Stimulated activated CD4-positive, alpha-beta T cell treated with anti-CD3 and anti-CD28 coated beads, Interleukin-4, amount 100 ng/mL, for 1 hour (primary cell): ENCODE results near the gene C19orf81.
"Not testable (repeated sequence)": the region's sequence is repeated elsewhere in the genome, so short reads cannot be mapped to it uniquely, and the experiment has no call there.

Source experiments
- DNase-seq: peaks from one replicate; pipeline ENCODE4 v3.0.0-alpha.2; 2020

Gene C19orf81

DNA sequence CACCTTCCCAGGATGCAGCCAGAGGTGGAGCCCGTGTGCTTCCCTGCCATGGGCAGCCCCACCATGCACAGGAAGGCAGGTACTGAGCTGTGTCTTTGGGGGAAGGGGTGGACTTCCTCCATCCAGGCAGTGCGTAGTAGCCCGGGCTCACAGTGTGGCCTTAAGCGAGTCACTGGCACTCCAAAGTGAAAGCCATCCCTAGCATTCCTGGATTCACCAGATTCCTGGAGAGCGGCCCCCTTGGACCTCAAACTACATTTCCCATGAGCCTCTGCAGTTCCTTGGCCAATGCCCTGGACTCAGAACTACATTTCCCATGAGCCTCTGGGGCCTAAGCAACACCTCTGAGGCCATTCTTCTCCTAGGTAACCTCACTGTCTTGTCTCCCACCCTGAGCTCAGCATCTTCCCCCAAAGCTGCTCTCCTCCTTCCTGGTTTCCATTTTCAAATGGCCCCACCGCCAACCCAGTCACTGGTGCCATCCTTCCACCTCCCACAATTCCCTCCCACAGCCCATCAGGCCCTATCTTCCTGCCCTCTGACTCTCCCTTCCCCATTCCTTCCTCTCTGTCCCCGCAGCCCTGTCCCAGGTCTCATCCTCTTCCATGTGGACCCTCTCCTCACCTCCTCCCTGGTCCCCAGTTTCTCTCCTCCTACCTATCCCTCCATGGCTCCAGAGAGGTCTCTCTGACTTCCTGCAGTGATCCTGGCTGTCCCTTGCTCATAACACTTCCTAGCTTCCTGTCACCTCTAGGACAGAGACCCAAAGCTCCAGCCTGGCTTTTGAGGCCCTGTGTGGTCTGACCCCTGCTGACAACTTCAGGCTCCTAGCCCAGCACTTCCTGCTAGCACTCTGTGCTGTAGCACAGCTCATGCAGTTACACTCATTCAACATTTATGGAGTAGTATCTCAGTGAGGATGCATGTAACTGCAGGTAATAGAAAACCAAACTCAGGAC is at the start of gene C19orf81:
C19orf81 (plus strand) TSS at position 13 of the 959 bp plus-strand sequence; CDS start at position 13, 0 bp downstream.
- DNase-seq: no peak

DNA sequence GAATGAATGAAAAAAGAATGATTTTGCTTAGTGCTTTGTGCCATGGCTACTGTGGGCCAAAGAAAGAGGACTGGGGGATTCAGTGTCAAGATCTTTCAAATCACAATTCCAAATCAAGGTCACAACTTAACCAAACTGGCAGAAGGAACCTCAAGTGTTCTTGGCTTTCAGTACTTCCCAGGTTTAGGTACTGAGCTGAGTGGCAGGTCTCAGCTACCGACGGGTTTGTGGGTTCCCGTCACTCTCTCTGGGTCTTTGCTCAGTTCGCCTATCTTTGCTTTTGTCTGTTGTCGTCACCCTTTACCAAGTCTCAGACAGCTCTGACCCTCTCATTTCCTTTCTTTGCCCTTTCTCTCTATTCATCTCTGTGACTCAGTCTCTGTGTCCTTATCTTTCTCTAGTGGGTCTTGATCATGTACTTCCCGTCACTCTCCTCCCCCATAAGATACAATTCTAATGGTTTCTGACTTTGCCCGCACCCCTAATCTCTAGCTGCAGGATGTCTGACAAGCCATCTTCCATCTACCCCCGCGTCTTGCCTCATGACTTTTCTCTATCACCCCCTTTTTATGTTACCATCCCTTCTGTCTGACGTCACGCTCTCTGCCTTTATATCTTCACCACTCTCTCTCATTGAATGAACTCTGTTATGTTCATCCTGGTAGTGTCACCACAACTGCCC is 47.7 kb upstream of the C19orf81 start:
- DNase-seq: no peak

DNA sequence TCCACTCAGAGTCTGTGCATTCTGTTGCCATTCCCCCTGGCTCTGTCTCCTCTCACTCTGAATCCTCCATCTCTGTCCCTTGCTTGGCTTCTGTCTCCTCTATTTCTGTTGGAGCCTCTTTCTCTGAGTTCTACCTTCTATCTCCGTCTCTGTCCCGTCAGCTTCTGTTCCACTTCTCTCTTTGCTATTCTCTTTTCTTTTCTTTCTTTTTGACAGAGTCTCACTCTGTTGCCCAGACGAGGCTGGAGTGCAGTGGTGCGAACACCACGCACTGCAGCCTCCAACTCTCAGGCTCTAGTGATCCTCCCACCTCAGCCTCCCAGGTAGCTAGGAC is 47.2 kb upstream of the C19orf81 start:
- no peak for DNase-seq

DNA sequence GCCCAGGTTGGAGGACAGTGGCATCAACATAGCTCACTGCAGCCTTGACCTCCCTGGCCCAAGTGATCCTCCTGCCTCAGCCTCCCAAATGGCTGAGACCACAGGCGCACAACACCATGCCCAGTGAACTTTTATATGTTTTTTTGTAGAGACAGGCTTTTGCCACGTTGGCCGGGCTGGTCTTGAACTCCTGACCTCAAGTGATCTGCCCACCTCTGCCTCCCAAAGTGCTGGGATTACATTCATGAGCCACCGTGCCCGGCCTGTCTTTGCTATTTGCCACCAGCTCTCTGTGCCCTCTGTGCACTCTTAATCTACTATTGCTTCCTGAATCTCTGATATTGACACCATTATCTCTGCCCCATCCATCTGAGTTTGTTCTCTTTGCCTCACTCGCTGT is 46.7 kb upstream of the C19orf81 start:
- DNase-seq: no peak

DNA sequence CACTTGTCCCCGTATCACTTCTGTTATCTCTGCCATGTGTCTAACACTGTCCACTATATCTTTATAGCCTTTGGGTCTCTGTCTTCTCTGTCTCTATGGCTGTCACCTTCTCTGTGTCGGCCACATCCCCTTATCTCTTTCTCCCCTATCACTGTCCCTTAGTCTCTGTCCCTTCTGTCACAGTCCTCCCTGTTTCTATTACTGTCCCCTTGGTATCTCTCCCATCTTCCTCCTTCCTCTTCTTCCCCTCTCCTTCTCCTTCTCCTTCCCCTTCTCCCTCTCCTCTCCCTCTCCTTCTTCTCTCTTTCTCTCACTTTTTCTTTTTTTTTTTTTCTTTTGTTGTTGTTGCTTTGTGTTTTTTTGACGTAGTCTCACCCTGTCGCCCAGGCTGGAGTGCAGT is 46.3 kb upstream of the C19orf81 start:
- no peak for DNase-seq

DNA sequence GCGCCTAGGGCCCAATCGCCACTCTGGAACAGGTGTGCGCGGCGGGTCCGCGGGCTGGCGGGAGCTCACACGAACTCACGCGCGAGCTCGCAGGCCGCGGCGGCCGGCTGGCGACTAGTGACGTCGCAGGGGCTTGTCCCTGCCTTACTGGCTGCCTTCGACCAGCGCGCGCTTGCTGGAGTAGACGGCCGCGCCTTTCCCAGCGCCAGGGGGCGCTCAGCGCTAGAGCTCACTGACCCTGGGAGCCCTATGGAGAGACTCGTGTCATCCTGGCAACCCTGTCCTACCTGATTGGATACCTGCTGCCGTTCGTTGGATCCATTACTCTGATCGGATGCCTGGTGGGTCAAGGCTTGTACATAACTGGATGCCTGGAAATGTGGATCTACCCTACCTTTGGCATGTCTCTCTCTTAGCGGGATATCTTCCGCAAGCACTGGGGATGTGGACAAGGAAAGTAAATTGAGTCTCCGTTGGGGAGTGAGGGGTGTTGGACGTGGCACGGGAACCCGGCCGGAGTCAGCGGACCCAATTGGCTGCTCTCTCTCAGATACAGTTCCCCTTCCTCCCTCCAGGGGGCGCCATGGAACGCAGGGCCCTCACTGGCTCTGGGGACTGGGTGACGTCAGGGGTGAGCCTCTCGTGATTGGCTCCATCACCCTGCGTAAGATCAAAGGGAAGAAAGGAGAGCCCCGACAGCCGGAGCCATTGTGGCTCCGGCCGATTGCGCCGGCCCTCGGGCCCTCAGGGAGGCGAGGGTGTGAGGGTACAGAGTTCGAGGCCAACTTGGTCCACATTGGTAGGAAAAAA is 44.8 kb upstream of the C19orf81 start:
- DNase-seq: not testable (repeated sequence)

DNA sequence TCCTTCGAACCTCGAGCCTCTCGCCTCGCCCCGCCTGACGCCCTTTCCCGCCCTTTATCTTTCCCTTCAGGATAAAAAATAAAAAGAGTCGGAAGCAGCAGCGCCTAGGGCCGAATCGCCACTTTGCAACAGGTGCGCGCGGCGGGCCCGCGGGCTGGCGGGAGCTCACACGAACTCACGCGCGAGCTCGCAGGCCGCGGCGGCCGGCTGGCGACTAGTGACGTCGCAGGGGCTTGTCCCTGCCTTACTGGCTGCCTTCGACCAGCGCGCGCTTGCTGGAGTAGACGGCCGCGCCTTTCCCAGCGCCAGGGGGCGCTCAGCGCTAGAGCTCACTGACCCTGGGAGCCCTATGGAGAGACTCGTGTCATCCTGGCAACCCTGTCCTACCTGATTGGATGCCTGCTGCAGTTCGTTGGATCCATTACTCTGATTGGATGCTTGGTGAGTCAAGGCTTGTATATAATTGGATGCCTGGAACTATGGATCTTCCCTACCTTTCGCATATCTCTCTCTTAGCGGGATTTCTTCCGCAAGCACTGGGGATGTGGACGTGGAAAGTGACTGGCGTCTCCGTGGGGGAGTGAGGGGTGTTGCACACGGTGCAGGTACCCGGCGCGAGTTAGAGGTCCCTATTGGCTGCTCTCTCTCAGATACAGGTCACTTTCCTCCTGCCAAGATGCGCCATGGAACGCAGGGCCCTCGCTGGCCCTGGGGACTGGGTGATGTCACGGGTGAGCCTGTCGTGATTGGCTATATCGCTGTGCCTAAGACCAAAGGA is 43.0 kb upstream of the C19orf81 start:
- DNase-seq: not testable (repeated sequence)

DNA sequence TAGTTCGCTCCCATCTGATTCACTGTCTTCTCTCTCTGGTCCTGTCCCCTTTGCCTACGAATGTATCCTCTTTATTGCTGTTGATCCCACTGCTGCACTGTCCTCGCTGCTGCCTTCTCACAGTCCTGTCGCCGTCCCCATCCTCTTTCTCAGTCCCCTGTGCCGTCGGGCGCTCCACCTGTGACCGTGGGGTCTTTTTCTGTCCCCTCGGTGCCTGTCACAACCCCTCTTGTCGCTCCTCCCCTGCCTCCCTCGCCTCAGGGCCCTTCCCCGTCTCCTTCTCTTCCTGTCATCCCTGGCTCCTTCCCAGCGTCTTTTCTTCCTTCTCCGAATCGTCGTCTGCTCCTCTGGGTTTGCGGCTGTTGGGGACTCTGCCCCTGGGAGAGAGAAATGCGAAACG is 41.9 kb upstream of the C19orf81 start:
- no peak for DNase-seq

DNA sequence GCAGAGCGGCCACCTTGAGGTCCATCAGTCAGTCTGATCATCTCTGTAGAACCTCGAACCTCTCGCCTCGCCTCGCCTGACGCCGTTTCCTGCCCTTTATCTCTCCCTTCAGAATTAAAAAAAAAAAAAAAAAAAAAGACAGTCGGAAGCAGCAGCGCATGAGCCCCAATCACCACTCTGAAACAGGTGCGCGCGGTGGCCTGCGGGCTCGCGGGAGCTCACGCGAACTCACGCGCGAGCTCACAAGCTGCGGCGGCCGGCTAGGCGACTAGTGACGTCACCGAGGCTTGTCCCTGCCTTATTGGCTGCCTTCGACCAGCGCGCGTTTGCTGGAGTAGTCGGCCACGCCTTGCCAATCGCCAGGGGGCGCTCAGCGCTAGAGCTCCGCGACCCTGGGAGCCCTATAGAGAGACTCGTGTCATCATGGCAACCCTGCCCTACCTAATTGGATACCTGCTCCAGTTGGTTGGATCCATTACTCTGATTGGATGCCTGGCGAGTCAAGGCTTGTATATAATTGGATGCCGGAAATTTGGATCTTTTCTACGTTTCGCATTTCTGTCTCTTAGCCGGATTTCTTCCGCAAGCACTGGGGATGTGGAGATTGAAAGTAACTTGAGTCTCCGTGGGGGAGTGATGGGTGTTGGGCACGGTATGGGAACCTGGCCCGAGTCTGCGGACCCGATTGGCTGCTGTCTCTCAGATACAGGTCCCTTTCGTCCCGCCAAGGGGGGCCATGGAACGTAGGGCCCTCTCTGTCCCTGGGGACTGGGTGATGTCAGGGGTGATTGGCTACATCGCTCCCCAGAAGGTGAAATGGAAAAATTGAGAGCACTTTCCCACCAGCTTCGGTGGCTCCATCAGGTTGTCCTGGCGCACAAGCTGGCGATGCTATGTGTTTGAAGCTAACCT is 41.1 kb upstream of the C19orf81 start:
- peak; percentile 80 for DNase-seq

DNA sequence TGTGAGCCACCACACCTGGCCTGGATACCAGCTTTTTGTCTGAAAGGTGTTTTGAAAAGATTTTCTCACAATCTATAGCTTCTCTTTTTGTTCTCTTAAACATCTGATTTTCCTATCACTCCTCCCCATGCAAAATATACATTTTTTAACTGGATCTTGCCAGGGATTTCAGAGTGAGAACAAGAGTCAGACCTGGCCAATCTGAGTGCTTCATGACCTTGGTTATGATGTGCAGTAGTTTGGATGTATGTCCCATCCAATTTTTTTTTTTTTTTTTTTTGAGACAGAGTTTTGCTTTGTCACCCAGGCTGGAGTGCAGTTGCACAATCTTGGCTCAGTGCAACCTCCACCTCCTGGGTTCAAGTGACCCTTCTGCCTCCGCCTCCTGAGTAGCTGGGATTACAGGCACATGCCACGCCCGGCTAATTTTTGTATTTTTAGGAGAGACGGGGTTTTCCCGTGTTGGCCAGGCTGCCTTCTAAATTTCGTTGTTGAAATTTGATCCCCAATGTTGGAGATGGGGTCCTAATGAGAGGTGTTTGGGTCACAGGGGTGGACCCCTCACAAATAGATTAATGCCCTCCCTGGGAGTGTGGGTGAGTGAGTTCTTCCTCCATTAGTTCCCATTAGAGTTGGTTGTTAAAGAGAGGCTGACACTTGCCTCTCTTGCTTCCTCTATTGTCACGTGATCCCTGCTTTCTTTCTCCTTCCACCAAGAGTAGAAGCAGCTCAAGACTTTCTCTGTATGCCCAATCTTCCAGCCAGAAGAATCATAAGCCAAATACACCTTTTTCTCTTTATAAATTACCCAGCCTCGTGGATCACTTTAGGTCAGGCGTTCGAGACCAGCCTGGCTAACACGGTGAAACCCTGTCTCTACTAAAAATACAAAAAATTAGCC is 36.5 kb upstream of the C19orf81 start:
- DNase-seq: not testable (repeated sequence)

DNA sequence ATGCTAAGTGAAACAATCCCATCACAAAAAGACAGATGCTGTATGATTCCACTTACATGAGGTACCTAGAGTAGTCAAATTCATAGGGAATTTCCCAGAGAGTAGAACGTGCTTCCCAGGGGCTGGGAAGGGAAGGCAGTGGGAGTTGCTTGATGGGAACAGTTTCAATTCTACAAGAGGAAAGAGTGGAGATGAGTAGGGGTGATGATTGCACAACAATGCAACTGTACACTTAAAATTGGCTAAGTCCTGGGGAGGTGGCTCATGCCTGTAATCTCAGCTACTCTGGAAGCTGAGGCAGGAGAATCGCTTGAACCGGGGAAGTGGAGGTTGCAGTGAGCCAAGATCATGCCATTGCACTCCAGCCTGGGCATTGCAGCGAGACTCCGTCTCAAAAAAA is 30.9 kb upstream of the C19orf81 start:
- not testable (repeated sequence) for DNase-seq

DNA sequence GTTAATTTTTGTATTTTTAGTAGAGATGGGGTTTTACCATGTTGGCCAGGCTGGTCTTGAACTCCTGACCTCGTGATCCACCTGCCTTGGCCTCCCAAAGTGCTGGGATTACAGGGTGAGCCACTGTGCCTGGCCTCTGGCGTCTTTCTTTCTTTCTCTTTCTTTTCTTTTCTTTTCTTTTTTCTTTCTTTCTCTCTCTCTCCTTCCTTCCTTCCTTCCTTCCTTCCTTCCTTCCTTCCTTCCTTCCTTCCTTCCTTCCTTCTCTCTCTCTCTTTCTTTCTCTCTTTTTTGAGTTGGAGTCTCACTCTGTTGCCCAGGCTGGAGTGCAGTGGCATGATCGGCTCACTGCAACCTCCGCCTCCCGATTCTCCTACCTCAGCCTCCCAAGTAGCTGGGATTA is 30.1 kb upstream of the C19orf81 start:
- not testable (repeated sequence) for DNase-seq

DNA sequence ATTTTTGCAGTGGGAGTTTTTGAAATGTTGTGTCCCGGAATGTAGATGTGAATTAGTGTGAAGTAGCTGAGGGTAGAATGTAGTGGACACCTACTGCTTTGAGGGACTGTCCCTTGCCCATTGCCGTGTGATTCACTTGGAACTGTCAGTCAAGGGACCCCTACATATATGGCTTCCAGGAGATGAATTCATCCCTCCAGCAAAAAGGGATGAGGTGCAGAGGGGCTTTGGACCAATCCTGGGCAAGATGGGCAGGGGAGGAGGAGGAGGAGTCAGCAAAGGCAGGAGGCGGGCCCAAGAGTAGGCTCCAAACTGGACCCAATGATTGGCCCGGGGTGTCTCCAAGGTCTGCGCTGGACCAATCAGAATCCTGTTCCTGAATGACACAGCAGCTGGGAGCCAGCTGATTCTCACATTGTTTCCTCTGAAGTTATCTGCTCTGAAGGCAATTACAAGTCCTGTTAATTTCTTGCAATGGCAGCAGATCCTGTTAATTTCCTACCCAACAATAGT is 28.8 kb upstream of the C19orf81 start:
- not testable (repeated sequence) for DNase-seq

DNA sequence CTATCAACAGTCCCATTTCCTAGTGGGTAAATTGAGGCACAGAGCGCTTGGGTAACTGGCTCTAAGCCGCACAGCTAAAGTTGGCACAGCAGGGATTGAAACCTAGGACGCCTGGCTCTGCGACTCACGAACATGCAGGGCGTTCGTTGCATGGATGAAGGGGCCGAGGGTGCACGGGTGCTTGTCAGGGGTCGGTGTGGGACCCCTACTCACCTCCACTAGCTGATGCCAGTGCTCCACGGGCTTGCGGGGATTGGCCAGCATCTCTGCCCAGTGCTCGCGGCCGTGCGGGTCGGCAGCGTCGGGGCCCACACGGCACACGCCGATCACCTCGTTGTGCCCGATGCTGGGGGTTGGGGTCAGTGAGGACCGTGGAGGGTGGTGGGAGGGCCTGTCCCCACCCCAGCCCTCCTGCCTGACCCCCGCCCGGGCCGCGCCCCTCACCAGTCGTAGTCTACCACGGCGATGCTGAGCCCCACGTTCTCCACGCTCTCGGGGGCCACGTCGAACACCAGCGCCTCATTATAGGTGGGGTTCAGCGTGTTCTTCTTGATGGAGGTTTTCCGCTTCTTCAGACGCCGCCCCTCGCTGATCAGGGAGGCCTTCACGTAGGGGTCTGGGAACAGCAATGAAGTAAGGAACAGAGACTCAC is 24.2 kb upstream of the C19orf81 start:
- DNase-seq: no peak

DNA sequence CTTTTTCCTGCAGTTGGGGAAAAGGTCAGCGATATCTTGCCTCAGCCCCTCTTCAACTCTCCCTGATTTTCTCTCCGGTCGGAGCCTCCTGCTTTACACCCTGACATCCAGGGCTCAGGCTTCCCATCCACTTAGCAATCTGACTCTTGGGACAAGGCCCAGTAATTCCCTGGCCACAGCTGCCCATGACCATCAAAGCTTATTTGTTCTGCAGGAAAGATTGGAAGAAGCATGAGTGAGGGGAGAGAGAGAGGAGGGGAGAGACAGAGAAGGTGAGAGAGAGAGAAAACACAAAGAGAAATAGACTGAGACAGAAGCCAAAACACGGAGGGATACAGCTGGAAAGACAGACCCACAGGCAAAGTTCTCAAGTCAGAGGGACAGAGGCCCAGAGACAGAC is 23.2 kb upstream of the C19orf81 start:
- DNase-seq: no peak

DNA sequence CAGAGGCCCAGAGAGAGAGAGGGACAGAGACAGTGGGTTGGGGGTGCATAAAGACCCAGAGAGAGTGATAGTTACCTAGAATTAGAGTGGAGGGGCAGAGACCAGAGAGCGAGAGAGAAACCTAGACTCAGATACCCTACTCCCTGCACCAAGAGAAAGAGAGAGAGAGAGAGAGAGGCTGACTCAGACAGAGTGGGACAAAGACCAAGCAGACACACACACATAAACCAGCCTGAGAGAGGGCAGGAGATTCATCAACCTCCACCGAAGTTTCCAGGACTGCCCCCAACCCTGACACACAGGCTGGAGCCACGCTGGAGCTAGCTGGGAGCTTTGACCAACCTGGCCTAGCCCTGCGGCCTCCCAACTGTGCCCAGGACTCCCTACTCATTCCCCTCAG is 22.4 kb upstream of the C19orf81 start:
- DNase-seq: no peak

DNA sequence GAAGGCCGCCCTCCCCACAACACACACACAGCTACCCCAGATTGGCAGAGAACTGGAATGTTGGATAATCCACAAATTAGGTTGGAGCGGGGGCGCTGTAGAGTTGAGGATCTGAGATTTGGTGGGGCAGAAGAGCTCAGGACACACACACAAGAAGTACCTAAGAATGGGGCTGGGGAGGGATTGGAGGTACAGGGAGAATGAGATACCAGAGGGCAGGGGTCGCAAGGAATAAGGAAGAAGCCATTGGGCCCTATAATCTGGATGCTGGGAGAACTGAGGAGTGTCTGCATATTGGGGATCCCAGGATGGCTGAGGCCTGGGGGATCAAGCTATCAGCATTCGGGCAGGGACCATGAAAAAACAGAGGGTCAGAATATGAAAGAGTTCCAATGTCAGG is 21.1 kb upstream of the C19orf81 start:
- no peak for DNase-seq

DNA sequence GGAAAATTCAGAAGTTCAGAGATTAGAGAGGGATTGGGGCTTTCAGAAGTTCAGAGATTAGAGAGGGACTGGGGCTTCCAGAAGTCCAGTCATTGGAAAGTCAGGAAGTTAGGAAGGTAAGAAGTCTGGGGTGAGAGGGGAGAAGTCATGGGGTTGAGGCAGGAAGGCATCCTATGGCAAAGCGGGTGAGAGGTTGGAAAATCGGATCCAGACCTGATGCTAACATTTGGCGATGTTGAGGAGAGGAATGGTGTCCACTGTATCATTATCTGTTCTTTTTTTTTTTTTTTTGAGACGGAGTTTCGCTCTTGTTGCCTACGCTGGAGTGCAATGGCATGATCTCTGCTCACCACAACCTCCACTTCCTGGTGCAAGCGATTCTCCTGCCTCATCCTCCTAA is 20.7 kb upstream of the C19orf81 start:
- DNase-seq: no peak

DNA sequence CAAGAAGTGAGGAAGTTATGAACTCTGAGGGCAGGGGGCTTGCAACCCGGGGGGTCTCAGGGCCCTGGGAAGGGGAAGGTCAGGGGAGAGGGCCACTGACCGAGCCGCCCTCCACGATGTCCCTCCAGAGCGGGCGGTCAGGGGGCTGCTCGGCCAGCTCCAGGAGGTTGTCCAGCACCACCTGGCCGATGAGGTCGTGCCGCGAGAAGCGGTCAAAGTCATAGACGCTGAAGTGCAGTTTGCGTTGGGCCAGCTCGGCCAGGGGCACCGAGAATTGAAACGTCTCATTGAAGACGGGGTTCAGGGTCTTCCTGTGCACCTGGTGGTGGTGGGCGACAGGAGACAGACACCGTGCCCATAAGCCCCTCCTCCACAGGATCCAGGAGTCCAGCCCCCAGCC is 20.1 kb upstream of the C19orf81 start:
- DNase-seq: no peak

DNA sequence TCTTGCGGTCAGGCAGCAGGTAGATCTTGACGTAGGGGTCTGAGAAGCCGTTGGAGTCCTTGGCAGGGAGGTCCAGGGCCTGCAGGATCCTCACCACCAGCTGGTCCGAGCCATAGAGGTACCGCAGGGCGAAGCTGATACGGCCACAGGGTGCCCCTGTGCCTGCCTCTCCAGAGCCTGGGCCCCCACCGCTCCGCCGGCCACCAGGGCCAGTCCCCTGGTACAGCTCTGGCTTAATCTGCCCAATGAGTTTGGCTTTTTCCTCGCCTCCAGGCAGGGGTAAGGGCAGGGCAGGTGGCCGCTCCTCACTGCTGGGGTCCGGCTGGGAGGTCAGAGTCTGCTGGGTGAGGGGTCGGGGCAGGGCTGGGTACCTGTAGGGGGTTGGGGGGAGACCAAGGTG is 19.4 kb upstream of the C19orf81 start:
- DNase-seq: no peak
